DND-41 (cell line): ENCODE results near the gene PRR5L.
A peak's percentile ranks its signal among the peaks of the same experiment; 100 is the strongest.

Experiments used
- ATAC-seq: fragments of 200-7000 bp; cut with Tn5 transposase; 3 replicates; pipeline ENCODE4 v1.9.1; 2021; ENCODE audit warnings: low read depth; ENCODE audit not compliant: insufficient read depth
- DNase-seq: peaks from one replicate; pipeline ENCODE4 v3.0.0-alpha.2; 2020
- H2AFZ ChIP-seq: 2 replicates; pipeline ENCODE4 v1.6.0; 2012; ENCODE audit warnings: low read depth, low read length
- H3K27ac ChIP-seq: 2 replicates; pipeline ENCODE4 v1.5.1; 2012; ENCODE audit warnings: low read length, inconsistent platforms
- H3K27me3 ChIP-seq: fragments of 200-600 bp; sonication (generic); 2 replicates; pipeline ENCODE4 v1.6.0; 2012; ENCODE audit warnings: low read length, mild to moderate bottlenecking, inconsistent platforms; ENCODE audit not compliant: insufficient read depth, poor library complexity
- H3K36me3 ChIP-seq: 2 replicates; pipeline ENCODE4 v1.5.1; 2012; ENCODE audit warnings: low read length, inconsistent platforms; ENCODE audit not compliant: insufficient read depth
- H3K4me1 ChIP-seq: 2 replicates; pipeline ENCODE4 v1.5.1; 2012; ENCODE audit warnings: mild to moderate bottlenecking, low read length; ENCODE audit not compliant: insufficient read depth
- H3K4me2 ChIP-seq: 2 replicates; pipeline ENCODE4 v1.6.0; 2012; ENCODE audit warnings: mild to moderate bottlenecking, moderate library complexity, low read length, inconsistent platforms; ENCODE audit not compliant: insufficient read depth
- H3K4me3 ChIP-seq, 2 experiments: fragments of 200-600 bp in 1 of 2; shearing (Covaris generic) in 1 of 2; 2 replicates each; pipeline ENCODE4 v1.5.1; 2012 to 2016; ENCODE audit warnings: inconsistent platforms in 2 of 2, low read length in 2 of 2, mild to moderate bottlenecking in 2 of 2, low read depth in 1 of 2, moderate library complexity in 1 of 2
- H3K79me2 ChIP-seq: 2 replicates; pipeline ENCODE4 v1.6.0; 2012; ENCODE audit warnings: low read length, inconsistent platforms; ENCODE audit not compliant: insufficient read depth
- H3K9ac ChIP-seq: 2 replicates; pipeline ENCODE4 v1.6.0; 2012; ENCODE audit warnings: low read depth, mild to moderate bottlenecking, inconsistent platforms, low read length, moderate library complexity
- H3K9me3 ChIP-seq: 2 replicates; pipeline ENCODE4 v1.5.1; 2012; ENCODE audit warnings: low read length, moderate library complexity, mild to moderate bottlenecking, inconsistent platforms; ENCODE audit not compliant: insufficient read depth, severe bottlenecking
- H4K20me1 ChIP-seq: 2 replicates; pipeline ENCODE4 v1.6.0; 2012; ENCODE audit warnings: low read length; ENCODE audit not compliant: insufficient read depth
- EZH2 ChIP-seq: IDR thresholded peaks from 3 replicates; pipeline ENCODE4 v1.6.1; 2012; ENCODE audit warnings: borderline replicate concordance, low read depth, mild to moderate bottlenecking, moderate library complexity, low read length, inconsistent platforms; ENCODE audit not compliant: severe bottlenecking
- TF ChIP-seq, protein P1 (sequence below): IDR thresholded peaks from 2 replicates; pipeline ENCODE4 v1.5.1; 2012; ENCODE audit warnings: borderline replicate concordance, low read length, moderate library complexity, mild to moderate bottlenecking; ENCODE audit not compliant: poor library complexity, severe bottlenecking; ENCODE audit errors: extremely low read depth

The PRR5L gene

DNA sequence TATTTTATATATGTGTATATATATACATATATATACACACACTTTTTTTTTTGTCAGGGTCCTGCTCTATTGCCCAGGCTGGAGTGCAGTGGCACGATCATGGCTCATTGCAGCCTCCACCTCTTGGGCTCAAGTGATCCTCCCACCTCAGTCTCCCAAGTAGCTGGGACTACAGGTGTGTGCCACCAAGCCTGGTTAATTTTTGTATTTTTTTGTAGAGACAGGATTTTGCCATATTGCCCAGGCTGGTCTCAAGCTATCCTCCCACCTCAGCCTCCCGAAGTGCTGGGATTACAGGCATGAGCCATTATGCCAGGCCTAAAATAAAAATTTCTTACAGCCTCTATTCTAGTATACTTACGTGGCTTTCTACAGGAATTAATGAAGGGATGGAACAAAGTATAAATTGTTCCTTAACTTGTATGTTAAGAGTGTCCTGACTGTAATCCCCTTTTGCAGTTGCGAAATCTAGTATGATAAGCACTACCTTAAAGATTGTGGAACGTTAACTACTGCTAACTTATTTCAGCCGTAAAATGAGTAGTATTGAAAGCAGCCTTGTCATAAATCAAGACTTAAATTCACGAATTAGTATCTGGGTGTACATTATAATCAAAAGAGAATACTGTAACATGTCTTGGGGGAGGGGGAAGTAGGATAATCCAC lies 211.9 kb downstream of the PRR5L start:
- Histone ChIP-seq H3K27me3 (no peaks in the 10 kb centered on the region), H3K79me2 (peaks cover 68% of the 10 kb centered on the region), H4K20me1 (peaks cover 46% of the 10 kb centered on the region), H3K9ac (peak overlapping the region; percentile 84), H3K9me3 (no peaks in the 10 kb centered on the region), H3K36me3 (peaks cover 22% of the 10 kb centered on the region), H3K27ac (no peak overlapping the region), H3K4me3 (peak overlapping the region; percentile 81 to 97; a peak in 3 of 4 replicates), H2AFZ (no peak overlapping the region), H3K4me2 (peak overlapping the region; percentile 78), H3K4me1 (peaks cover 27% of the 10 kb centered on the region)
- ATAC-seq, result no peak
- TF ChIP-seq, protein P1, sequence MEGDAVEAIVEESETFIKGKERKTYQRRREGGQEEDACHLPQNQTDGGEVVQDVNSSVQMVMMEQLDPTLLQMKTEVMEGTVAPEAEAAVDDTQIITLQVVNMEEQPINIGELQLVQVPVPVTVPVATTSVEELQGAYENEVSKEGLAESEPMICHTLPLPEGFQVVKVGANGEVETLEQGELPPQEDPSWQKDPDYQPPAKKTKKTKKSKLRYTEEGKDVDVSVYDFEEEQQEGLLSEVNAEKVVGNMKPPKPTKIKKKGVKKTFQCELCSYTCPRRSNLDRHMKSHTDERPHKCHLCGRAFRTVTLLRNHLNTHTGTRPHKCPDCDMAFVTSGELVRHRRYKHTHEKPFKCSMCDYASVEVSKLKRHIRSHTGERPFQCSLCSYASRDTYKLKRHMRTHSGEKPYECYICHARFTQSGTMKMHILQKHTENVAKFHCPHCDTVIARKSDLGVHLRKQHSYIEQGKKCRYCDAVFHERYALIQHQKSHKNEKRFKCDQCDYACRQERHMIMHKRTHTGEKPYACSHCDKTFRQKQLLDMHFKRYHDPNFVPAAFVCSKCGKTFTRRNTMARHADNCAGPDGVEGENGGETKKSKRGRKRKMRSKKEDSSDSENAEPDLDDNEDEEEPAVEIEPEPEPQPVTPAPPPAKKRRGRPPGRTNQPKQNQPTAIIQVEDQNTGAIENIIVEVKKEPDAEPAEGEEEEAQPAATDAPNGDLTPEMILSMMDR, result no peak
- TF ChIP-seq EZH2, result no peak
- DNase-seq, result no peak

DNA sequence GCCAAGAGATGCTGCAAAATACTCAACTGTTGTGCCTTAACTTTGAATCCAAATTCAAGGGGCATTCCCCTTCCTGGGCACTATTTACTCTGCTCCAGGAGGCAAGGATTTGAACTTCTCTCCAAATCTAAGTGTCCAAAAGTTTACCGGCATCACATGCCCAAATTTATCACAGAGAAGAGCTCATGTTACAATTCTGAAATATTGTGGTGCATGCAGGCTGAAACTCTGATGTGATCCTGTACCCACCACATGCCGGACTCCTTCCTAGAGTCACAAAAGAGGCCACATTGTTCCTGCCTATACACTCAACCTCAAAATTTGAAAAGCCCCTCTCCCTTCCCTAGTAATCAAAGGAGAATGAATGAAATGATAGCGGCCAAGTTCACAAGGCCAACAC lies 212.7 kb downstream of the PRR5L start:
- TF ChIP-seq, protein P1, result no peak
- no peak for TF ChIP-seq EZH2
- H3K9ac ChIP-seq, result peak overlapping the region; percentile 84
- H3K79me2 ChIP-seq, result peaks cover 60% of the 10 kb centered on the region

GRCh38 chr11:36509201-36509639 lies 213.1 kb downstream of the PRR5L start:
- H3K36me3 ChIP-seq, result peaks cover 13% of the 10 kb centered on the region
- peaks cover 27% of the 10 kb centered on the region for H3K4me1 ChIP-seq
- no peak for ATAC-seq
- peaks cover 55% of the 10 kb centered on the region for H3K79me2 ChIP-seq
- peak overlapping the region; percentile 95 for H2AFZ ChIP-seq
- H3K27ac ChIP-seq, result peak overlapping the region; percentile 90
- peak overlapping the region; percentile 84 for H3K9ac ChIP-seq
- TF ChIP-seq, protein P1, result no peak
- TF ChIP-seq EZH2, result no peak
- peaks cover 39% of the 10 kb centered on the region for H4K20me1 ChIP-seq
- DNase-seq, result no peak
- no peaks in the 10 kb centered on the region for H3K27me3 ChIP-seq
- H3K9me3 ChIP-seq, result no peaks in the 10 kb centered on the region
- peak overlapping the region; percentile 78 for H3K4me2 ChIP-seq
- peak overlapping the region; percentile 81 to 97 for H3K4me3 ChIP-seq

More for the DNA sequence above, 212.7 kb downstream of the PRR5L start:
- Histone ChIP-seq H3K36me3 (peaks cover 18% of the 10 kb centered on the region), H3K4me1 (peaks cover 27% of the 10 kb centered on the region), H2AFZ (no peak overlapping the region), H3K9me3 (no peaks in the 10 kb centered on the region), H3K4me2 (peak overlapping the region; percentile 78), H3K27me3 (no peaks in the 10 kb centered on the region), H4K20me1 (peaks cover 43% of the 10 kb centered on the region), H3K27ac (peak overlapping the region; percentile 90), H3K4me3 (peak overlapping the region; percentile 81 to 97)
- ATAC-seq (no peak), DNase-seq (no peak)
